HepG2 (cell line): ENCODE data around the gene TBL2. TPM values are rescaled to one million over a fixed set of nuclear protein-coding genes. Genes with fewer than 3 reads are reported as not detected.

Experiments used
- EEA1 ChIP-seq: sonication (generic); formaldehyde crosslinking; IDR thresholded peaks from 2 replicates; pipeline ENCODE4 v1.5.1; 2020; ENCODE audit warnings: mild to moderate bottlenecking, missing genetic modification reagents, borderline replicate concordance
- GPBP1L1 ChIP-seq: sonication (generic); formaldehyde crosslinking; IDR thresholded peaks from 2 replicates; pipeline ENCODE4 v1.5.0; 2020; ENCODE audit warnings: mild to moderate bottlenecking, missing genetic modification reagents
- HCFC1 ChIP-seq: fragments of 150-350 bp; IDR thresholded peaks from 2 replicates; pipeline ENCODE4 v1.6.1; 2014; ENCODE audit warnings: low read depth, low read length
- HIVEP1 ChIP-seq: sonication (generic); formaldehyde crosslinking; IDR thresholded peaks from 2 replicates; pipeline ENCODE4 v1.4.0; 2020; ENCODE audit warnings: mild to moderate bottlenecking, missing genetic modification reagents
- HOXA7 ChIP-seq: sonication (generic); formaldehyde crosslinking; IDR thresholded peaks from 2 replicates; pipeline ENCODE4 v1.8.1; 2022; ENCODE audit warnings: mild to moderate bottlenecking, missing genetic modification reagents, moderate library complexity
- IRF2 ChIP-seq: IDR thresholded peaks from 2 replicates; pipeline ENCODE4 v1.6.1; 2018; ENCODE audit warnings: missing genetic modification reagents, missing compliant biosample characterization
- IRX3 ChIP-seq: sonication (generic); formaldehyde crosslinking; IDR thresholded peaks from 2 replicates; pipeline ENCODE4 v1.8.1; 2023; ENCODE audit warnings: mild to moderate bottlenecking, low read depth, missing genetic modification reagents, borderline replicate concordance
- JDP2 ChIP-seq: sonication (generic); formaldehyde crosslinking; IDR thresholded peaks from 2 replicates; pipeline ENCODE4 v1.8.1; 2022; ENCODE audit warnings: missing genetic modification reagents, borderline replicate concordance
- KIAA2018 ChIP-seq: sonication (generic); formaldehyde crosslinking; IDR thresholded peaks from 2 replicates; pipeline ENCODE4 v1.5.0; 2020; ENCODE audit warnings: mild to moderate bottlenecking, missing genetic modification reagents, borderline replicate concordance
- NFE2L2 ChIP-seq: fragments of 150-350 bp; IDR thresholded peaks from 2 replicates; pipeline ENCODE4 v1.6.1; 2014; ENCODE audit warnings: low read length
- NONO ChIP-seq, 2 experiments: fragments of 450-650 bp in 1 of 2; sonication (generic) in 1 of 2; formaldehyde crosslinking in 1 of 2; IDR thresholded peaks in 1 of 2; conservative IDR thresholded peaks in 1 of 2; 2 replicates each; pipeline versions ENCODE4 v1.6.1 to v1.8.0; 2017 to 2022; ENCODE audit warnings: mild to moderate bottlenecking in 1 of 2, missing genetic modification reagents in 1 of 2, moderate library complexity in 1 of 2
- RFXAP ChIP-seq: sonication (generic); formaldehyde crosslinking; IDR thresholded peaks from 2 replicates; pipeline ENCODE4 v1.4.0; 2020; ENCODE audit warnings: missing genetic modification reagents, borderline replicate concordance
- XRCC5 ChIP-seq: fragments of 200-400 bp; formaldehyde crosslinking; optimal IDR thresholded peaks from 2 replicates; pipeline ENCODE3; 2017; ENCODE audit warnings: mild to moderate bottlenecking, low read length
- ZNF101 ChIP-seq: sonication (generic); formaldehyde crosslinking; IDR thresholded peaks from 2 replicates; pipeline ENCODE4 v1.4.0; 2020; ENCODE audit warnings: mild to moderate bottlenecking, low read depth, missing genetic modification reagents, borderline replicate concordance
- ZNF616 ChIP-seq: sonication (generic); formaldehyde crosslinking; IDR thresholded peaks from 2 replicates; pipeline ENCODE4 v1.5.0; 2020; ENCODE audit warnings: low read depth, mild to moderate bottlenecking, missing genetic modification reagents
- polyA plus RNA-seq, 8 experiments: library from polyadenylated mRNA; depleted of rRNA in 3 of 8; stranded (reverse) in 7 of 8; unstranded in 1 of 8; fragments of >200 nt; fragmentation: Illumina TruSeq in 4 of 8; extraction: Trizol in 4 of 8; gene quantifications; 2 replicates each; pipeline versions ENCODE4 v1.2.1 to v1.2.3, GENCODE V29; 2011 to 2016; ENCODE audit warnings: low read depth in 4 of 8, missing spikeins in 1 of 8, mixed read lengths in 1 of 8; ENCODE audit not compliant: insufficient read depth in 1 of 8
- total RNA-seq, 5 experiments: library from RNA; depleted of rRNA; stranded (reverse); fragments of >200 nt; fragmentation: Illumina TruSeq; extraction: Trizol; gene quantifications; 2 replicates each; pipeline ENCODE4 v1.2.3, GENCODE V29; 2016; ENCODE audit warnings: low read depth in 1 of 5
- TF ChIP-seq, protein P1 (sequence below): sonication (generic); formaldehyde crosslinking; IDR thresholded peaks from 2 replicates; pipeline ENCODE4 v1.8.0; 2022; ENCODE audit warnings: mild to moderate bottlenecking, missing genetic modification reagents, borderline replicate concordance

The TBL2 gene
- total and polyA plus RNA-seq, 2 of the 13 experiments (the other 11 are each of a cell fraction or from before 2014, with no cell fraction given) = 43.4 to 47.2 TPM

DNA sequence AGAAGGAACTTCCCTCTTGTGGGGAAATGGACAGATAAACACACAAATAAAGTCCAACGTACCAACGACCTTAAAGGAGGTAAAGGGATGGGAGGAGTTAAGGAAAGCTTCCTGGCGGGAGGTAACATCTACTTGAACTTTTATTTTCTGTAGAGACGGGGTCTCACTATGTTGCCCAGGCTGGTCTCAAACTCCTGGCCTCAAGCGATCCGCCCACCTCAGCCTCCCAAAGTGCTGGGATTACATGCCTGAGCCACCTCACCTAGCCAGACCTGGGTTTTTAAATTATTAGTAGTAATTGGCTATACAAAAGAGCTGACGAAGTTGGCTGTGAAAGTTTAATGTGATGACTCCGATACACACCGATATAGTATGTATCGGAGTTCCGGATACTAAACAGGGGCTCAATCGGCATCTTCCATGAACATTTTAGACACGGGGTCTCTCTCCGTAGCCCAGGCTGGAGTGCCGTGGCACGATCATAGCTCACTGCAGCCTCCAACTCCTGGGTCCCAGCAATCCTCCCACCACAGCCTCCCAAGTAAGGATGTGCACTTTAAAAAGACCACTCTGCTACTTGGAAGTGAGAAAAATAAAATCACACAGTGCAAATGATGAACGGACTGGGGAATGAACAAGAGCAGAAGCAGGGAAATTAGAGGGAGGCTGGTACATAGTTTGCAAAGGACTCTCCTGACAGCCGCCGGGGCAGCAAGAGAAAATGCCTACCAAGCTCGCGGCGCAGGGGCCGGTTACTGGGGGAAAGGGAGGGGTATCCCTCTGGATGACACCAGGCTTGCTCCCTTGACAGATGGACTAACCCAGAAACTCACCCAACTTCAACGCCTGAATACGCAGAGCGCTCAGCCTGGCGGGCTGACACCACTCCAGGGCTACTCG lies 21.9 kb downstream of the TBL2 start (continued):
- TF ChIP-seq KIAA2018 (CRISPR knock-in tag) (no peak), JDP2 (CRISPR knock-in tag) (no peak), XRCC5 (peak; percentile 32), RFXAP (CRISPR knock-in tag) (no peak), GPBP1L1 (CRISPR knock-in tag) (no peak), HOXA7 (no peak), NFE2L2 (no peak), IRF2 (CRISPR knock-in tag) (no peak), ZNF101 (CRISPR knock-in tag) (no peak), HIVEP1 (CRISPR knock-in tag) (peak; percentile 86; the same call in 1 of the 2 replicates), NONO (IDR thresholded peaks at IDR 0.05) (no peak), NONO (CRISPR knock-in tag; conservative IDR thresholded peaks at IDR 0.05) (no peak), EEA1 (CRISPR knock-in tag) (no peak), ZNF616 (CRISPR knock-in tag) (0 out of 2 replicates have a peak, but pooled peaks have one; percentile 33), HCFC1 (no peak), IRX3 (CRISPR knock-in tag) (no peak)
- TF ChIP-seq, protein P1, sequence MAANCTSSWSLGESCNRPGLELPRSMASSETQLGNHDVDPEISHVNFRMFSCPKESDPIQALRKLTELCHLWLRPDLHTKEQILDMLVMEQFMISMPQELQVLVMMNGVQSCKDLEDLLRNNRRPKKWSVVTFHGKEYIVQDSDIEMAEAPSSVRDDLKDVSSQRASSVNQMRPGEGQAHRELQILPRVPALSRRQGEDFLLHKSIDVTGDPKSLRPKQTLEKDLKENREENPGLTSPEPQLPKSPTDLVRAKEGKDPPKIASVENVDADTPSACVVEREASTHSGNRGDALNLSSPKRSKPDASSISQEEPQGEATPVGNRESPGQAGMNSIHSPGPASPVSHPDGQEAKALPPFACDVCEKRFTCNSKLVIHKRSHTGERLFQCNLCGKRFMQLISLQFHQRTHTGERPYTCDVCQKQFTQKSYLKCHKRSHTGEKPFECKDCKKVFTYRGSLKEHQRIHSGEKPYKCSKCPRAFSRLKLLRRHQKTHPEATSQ = 0 out of 2 replicates have a peak, but pooled peaks have one; percentile 35
